Endothelial cell of umbilical vein (primary cell): ENCODE data around the gene C13orf46. TPM values are rescaled to one million over a fixed set of nuclear protein-coding genes. Genes with fewer than 3 reads are reported as not detected.

Source experiments
- BruUV-seq: library from RNA; stranded (reverse); fragments of 400-500 nt; replicated peaks from 2 replicates; lab custom pipeline; 2021; lab: Mats Ljungman, UMichigan
- CTCF ChIA-PET: fragments of 300-600, 350-600 bp; sonication (Branson Sonifier 250); formaldehyde crosslinking; loops from one replicate; lab custom pipeline; 2021; ENCODE audit warnings: antibody characterized with exemption, inconsistent platforms; lab: Charles Lee
- POLR2A ChIA-PET: fragments of 300-600, 350-600 bp; sonication (Branson Sonifier 250); formaldehyde crosslinking; loops from one replicate; lab custom pipeline; 2021; ENCODE audit warnings: antibody characterized with exemption, inconsistent platforms; lab: Charles Lee
- DNase-seq: peaks from one replicate; pipeline ENCODE4 v3.0.0-alpha.2; 2011; ENCODE audit warnings: low read depth, low spot score
- FAIRE-seq: peaks from 2 replicates; lab custom pipeline; 2011; peaks lifted over from hg19 to GRCh38; lab: Jason Lieb, UNC
- H2AFZ ChIP-seq: 2 replicates; pipeline ENCODE4 v1.6.0; 2012; ENCODE audit warnings: low read depth, low read length, control low read depth, inconsistent platforms
- H3K27ac ChIP-seq: 2 replicates; pipeline ENCODE4 v1.5.1; 2011; ENCODE audit warnings: low read depth, mild to moderate bottlenecking, control low read depth, low read length, moderate library complexity; ENCODE audit not compliant: insufficient read depth
- H3K27me3 ChIP-seq, 2 experiments: 2 replicates each; pipeline versions ENCODE4 v1.6.0 to v1.6.1; 2011; ENCODE audit warnings: low read length in 2 of 2, mixed read lengths in 1 of 2; ENCODE audit not compliant: control insufficient read depth in 2 of 2, insufficient read depth in 2 of 2
- H3K36me3 ChIP-seq, 2 experiments: 2 replicates in 1 of 2; 3 replicates in 1 of 2; pipeline ENCODE4 v1.5.1; 2011; ENCODE audit warnings: low read length in 2 of 2, mild to moderate bottlenecking in 1 of 2, moderate library complexity in 1 of 2; ENCODE audit not compliant: control insufficient read depth in 2 of 2, insufficient read depth in 2 of 2; ENCODE audit errors: extremely low read depth in 1 of 2
- H3K4me1 ChIP-seq: 3 replicates; pipeline ENCODE4 v1.5.1; 2011; ENCODE audit warnings: mild to moderate bottlenecking, low read length; ENCODE audit not compliant: control insufficient read depth, insufficient read depth; ENCODE audit errors: extremely low read depth
- H3K4me2 ChIP-seq: 2 replicates; pipeline ENCODE4 v1.6.1; 2011; ENCODE audit warnings: low read length, control low read depth, mixed read lengths; ENCODE audit not compliant: insufficient read depth
- H3K4me3 ChIP-seq, 3 experiments: fragments of 200-600 bp in 1 of 3; sonication (generic), shearing (Covaris generic) in 1 of 3; replicated peaks in 1 of 3; 2 replicates each; pipeline ENCODE4 v1.5.1; 2011 to 2016; ENCODE audit warnings: control low read depth in 3 of 3, low read length in 3 of 3, mild to moderate bottlenecking in 2 of 3, inconsistent platforms in 1 of 3, low read depth in 1 of 3, moderate library complexity in 1 of 3; ENCODE audit not compliant: insufficient read depth in 1 of 3
- H3K79me2 ChIP-seq: 2 replicates; pipeline ENCODE4 v1.6.0; 2012; ENCODE audit warnings: low read length, inconsistent platforms; ENCODE audit not compliant: control insufficient read depth, insufficient read depth
- H3K9ac ChIP-seq: replicated peaks from 2 replicates; pipeline ENCODE3; 2011; ENCODE audit warnings: low read length, control low read depth; ENCODE audit not compliant: insufficient read depth; ENCODE audit errors: extremely low read depth
- H3K9me1 ChIP-seq: replicated peaks from 3 replicates; pipeline ENCODE4 v1.6.0; 2011; ENCODE audit warnings: mild to moderate bottlenecking, low read length; ENCODE audit not compliant: control insufficient read depth, insufficient read depth; ENCODE audit errors: extremely low read depth
- H3K9me3 ChIP-seq: replicated peaks from 2 replicates; pipeline ENCODE4 v1.5.1; 2012; ENCODE audit warnings: low read length, inconsistent platforms; ENCODE audit not compliant: control insufficient read depth, insufficient read depth
- H4K20me1 ChIP-seq: replicated peaks from 2 replicates; pipeline ENCODE3; 2011; ENCODE audit warnings: mild to moderate bottlenecking, low read length; ENCODE audit not compliant: control insufficient read depth, insufficient read depth; ENCODE audit errors: extremely low read depth
- EZH2 ChIP-seq: IDR thresholded peaks from 2 replicates; pipeline ENCODE4 v1.6.1; 2012; ENCODE audit warnings: borderline replicate concordance, low read depth, mild to moderate bottlenecking, moderate library complexity, low read length, inconsistent platforms; ENCODE audit not compliant: severe bottlenecking
- FOS ChIP-seq: IDR thresholded peaks from 2 replicates; pipeline ENCODE4 v1.6.1; 2011; ENCODE audit warnings: mild to moderate bottlenecking, low read length, moderate library complexity, borderline replicate concordance; ENCODE audit not compliant: insufficient read depth
- GATA2 ChIP-seq: IDR thresholded peaks from 2 replicates; pipeline ENCODE4 v1.7.0; 2011; ENCODE audit warnings: low read depth, mild to moderate bottlenecking, moderate library complexity, mixed read lengths, low read length; ENCODE audit not compliant: insufficient read length, insufficient read depth
- JUN ChIP-seq: IDR thresholded peaks from 2 replicates; pipeline ENCODE4 v1.6.1; 2011; ENCODE audit warnings: borderline replicate concordance, low read depth; ENCODE audit not compliant: insufficient read length, insufficient read depth
- MYC ChIP-seq: IDR thresholded peaks from one replicate; pipeline ENCODE4 v1.6.1; 2011; ENCODE audit warnings: mild to moderate bottlenecking, low read depth, low read length
- POLR2A ChIP-seq: IDR thresholded peaks from 2 replicates; pipeline ENCODE4 v1.6.1; 2012; ENCODE audit warnings: low read depth, mild to moderate bottlenecking, control low read depth, low read length
- POLR2AphosphoS5 ChIP-seq: IDR thresholded peaks from 2 replicates; pipeline ENCODE4 v1.6.1; 2012; ENCODE audit warnings: low read depth, mild to moderate bottlenecking, control low read depth, low read length, moderate library complexity; ENCODE audit not compliant: insufficient read depth
- dilution Hi-C: fragments of 300-500 bp; cut with MboI; formaldehyde crosslinking; loops from one replicate; pipeline ENCODE4 v1.15.0; 2019; ENCODE audit warnings: low sequenced_read_pairs; ENCODE audit not compliant: extremely low pct_ligation_motif_present
- intact Hi-C: fragments of 100-400 bp; cut with micrococcal nuclease; formaldehyde crosslinking; loops from one replicate; pipeline ENCODE4 v1.10.0; 2022
- polyA plus RNA-seq, 4 experiments: library from polyadenylated mRNA; depleted of rRNA in 3 of 4; stranded (reverse) in 3 of 4; unstranded in 1 of 4; fragments of >200 nt; gene quantifications; 2 replicates each; pipeline versions ENCODE4 v1.2.1 to v1.2.3, GENCODE V29; 2011 to 2012; ENCODE audit warnings: missing spikeins in 1 of 4
- total RNA-seq: library from RNA; stranded (reverse); gene quantifications from 2 replicates; pipeline ENCODE4 v1.2.3, GENCODE V29; 2021
- TF ChIP-seq, protein P1 (sequence below): IDR thresholded peaks from 2 replicates; pipeline ENCODE4 v1.6.1; 2011; ENCODE audit not compliant: insufficient read depth, insufficient read length
- TF ChIP-seq, protein P2 (sequence below), 2 donors: IDR thresholded peaks; 1 replicate in 1 of 2; 2 replicates in 1 of 2; pipeline ENCODE4 v1.5.1; 2011; ENCODE audit warnings: low read length in 2 of 2, mild to moderate bottlenecking in 2 of 2, moderate library complexity in 2 of 2, control low read depth in 1 of 2, inconsistent platforms in 1 of 2, low read depth in 1 of 2; ENCODE audit not compliant: insufficient read depth in 1 of 2; ENCODE audit errors: extremely low read depth in 1 of 2

Gene C13orf46
- total and polyA plus RNA-seq, 2 donors (not counting 3 experiments of a cell fraction or from before 2014, with no cell fraction given): 1.3 to 1.7 TPM

DNA sequence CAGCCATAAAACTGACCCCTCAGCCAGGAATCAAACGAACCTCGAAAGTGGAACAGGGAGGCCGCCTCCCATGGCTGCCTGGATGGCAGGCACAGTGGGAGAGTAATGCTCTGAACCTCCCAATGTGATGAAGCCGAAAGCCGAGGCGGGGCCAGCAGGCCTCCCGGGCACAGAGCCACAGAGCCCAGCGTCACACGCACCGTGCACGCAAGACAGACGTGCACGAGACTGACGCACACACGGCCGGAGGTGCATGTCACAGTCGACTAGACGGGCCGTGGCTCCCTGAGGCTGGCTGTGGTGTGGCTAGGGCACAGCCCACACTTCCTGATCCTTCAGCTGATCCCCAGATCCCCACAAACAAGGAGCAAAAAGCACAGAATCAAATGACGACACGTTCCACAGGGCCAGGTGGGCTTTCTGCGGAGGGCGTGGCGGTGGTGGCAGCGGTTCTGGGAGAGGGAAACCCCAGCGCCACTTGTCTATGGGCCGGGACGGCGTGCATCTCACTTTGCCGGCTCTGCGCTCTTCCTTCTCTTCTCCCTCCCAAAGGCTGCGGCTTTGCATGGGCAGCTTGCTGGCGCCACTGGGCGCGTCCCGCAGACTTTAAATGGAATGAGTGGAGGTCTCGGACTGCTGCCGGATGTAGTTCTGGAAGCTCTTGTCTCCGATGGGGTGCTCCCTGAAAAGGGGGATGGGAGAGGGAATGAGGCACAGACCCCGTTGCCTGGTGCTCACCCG lies 5.0 kb upstream of the C13orf46 start:
- ChIA-PET POLR2A (no interaction called here), CTCF (no interaction called here)
- Histone ChIP-seq H2AFZ (no peak overlapping the region), H3K36me3 (peaks cover 0 to 55% of the 10 kb centered on the region in 2 experiments), H3K9ac (no peak overlapping the region), H3K4me2 (no peak overlapping the region), H3K4me3 (no peak overlapping the region), H3K9me1 (no peaks in the 10 kb centered on the region), H4K20me1 (no peaks in the 10 kb centered on the region), H3K4me1 (no peaks in the 10 kb centered on the region), H3K27me3 (no peaks in the 10 kb centered on the region), H3K79me2 (no peaks in the 10 kb centered on the region), H3K27ac (no peak overlapping the region), H3K9me3 (no peaks in the 10 kb centered on the region)
- FAIRE-seq: no peak
- dilution Hi-C loops: no loop called here
- no TSS peak for BruUV-seq
- no peak for DNase-seq
- TF ChIP-seq, protein P1, sequence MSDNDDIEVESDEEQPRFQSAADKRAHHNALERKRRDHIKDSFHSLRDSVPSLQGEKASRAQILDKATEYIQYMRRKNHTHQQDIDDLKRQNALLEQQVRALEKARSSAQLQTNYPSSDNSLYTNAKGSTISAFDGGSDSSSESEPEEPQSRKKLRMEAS: no peak
- TF ChIP-seq GATA2: no peak
- TF ChIP-seq, protein P2, sequence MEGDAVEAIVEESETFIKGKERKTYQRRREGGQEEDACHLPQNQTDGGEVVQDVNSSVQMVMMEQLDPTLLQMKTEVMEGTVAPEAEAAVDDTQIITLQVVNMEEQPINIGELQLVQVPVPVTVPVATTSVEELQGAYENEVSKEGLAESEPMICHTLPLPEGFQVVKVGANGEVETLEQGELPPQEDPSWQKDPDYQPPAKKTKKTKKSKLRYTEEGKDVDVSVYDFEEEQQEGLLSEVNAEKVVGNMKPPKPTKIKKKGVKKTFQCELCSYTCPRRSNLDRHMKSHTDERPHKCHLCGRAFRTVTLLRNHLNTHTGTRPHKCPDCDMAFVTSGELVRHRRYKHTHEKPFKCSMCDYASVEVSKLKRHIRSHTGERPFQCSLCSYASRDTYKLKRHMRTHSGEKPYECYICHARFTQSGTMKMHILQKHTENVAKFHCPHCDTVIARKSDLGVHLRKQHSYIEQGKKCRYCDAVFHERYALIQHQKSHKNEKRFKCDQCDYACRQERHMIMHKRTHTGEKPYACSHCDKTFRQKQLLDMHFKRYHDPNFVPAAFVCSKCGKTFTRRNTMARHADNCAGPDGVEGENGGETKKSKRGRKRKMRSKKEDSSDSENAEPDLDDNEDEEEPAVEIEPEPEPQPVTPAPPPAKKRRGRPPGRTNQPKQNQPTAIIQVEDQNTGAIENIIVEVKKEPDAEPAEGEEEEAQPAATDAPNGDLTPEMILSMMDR (IDR thresholded peaks at IDR 0.05; ENCODE audit: extremely low read depth in 1 of 2, insufficient read depth in 1 of 2, low read depth in 1 of 2, low read length in 2 of 2): no peak
- TF ChIP-seq EZH2: no peak
- TF ChIP-seq FOS: no peak
- TF ChIP-seq MYC: no peak
- no peak for TF ChIP-seq JUN
- TF ChIP-seq POLR2AphosphoS5: no peak
- no peak for TF ChIP-seq POLR2A
- intact Hi-C loops: no loop called here
